Fibroblast of lung (primary cell): Measurements from ENCODE around the gene ZNF532. TPM values are rescaled to one million over a fixed set of nuclear protein-coding genes. Genes with fewer than 3 reads are reported as not detected.

Source experiments
- DNase-seq, 2 donors: peaks; one replicate each; pipeline versions ENCODE4 v3.0.0 to v3.0.0-alpha.2; 2010; ENCODE audit warnings: low read depth in 2 of 2
- H2AFZ ChIP-seq: 2 replicates; pipeline ENCODE4 v1.5.1; 2012; ENCODE audit warnings: low read length, control low read depth, inconsistent platforms
- H3K27ac ChIP-seq: 2 replicates; pipeline ENCODE4 v1.5.1; 2011; ENCODE audit warnings: low read length, control low read depth; ENCODE audit not compliant: insufficient read depth
- H3K27me3 ChIP-seq: 2 replicates; pipeline ENCODE4 v1.5.1; 2011; ENCODE audit warnings: mild to moderate bottlenecking, low read length; ENCODE audit not compliant: control insufficient read depth, insufficient read depth
- H3K36me3 ChIP-seq: 2 replicates; pipeline ENCODE4 v1.5.1; 2011; ENCODE audit warnings: low read length; ENCODE audit not compliant: control insufficient read depth, insufficient read depth
- H3K4me1 ChIP-seq: 2 replicates; pipeline ENCODE4 v1.5.1; 2011; ENCODE audit warnings: low read length; ENCODE audit not compliant: control insufficient read depth, insufficient read depth; ENCODE audit errors: extremely low read depth
- H3K4me2 ChIP-seq: 2 replicates; pipeline ENCODE4 v1.5.1; 2011; ENCODE audit warnings: low read length, control low read depth; ENCODE audit not compliant: insufficient read depth; ENCODE audit errors: extremely low read depth
- H3K4me3 ChIP-seq, 4 experiments: fragments of 200-600 bp in 1 of 4; sonication (generic) in 1 of 4; replicated peaks in 1 of 4; 2 replicates each; pipeline ENCODE4 v1.5.1; 2011 to 2016; ENCODE audit warnings: low read length in 4 of 4, low read depth in 3 of 4, mild to moderate bottlenecking in 3 of 4, control low read depth in 2 of 4, inconsistent platforms in 1 of 4, mixed read lengths in 1 of 4; ENCODE audit not compliant: insufficient read depth in 1 of 4; ENCODE audit errors: control extremely low read depth in 1 of 4
- H3K79me2 ChIP-seq: 2 replicates; pipeline ENCODE4 v1.5.1; 2012; ENCODE audit warnings: mild to moderate bottlenecking, low read length, inconsistent platforms; ENCODE audit not compliant: control insufficient read depth, insufficient read depth
- H3K9ac ChIP-seq: 2 replicates; pipeline ENCODE4 v1.5.1; 2011; ENCODE audit warnings: mild to moderate bottlenecking, low read length, control low read depth; ENCODE audit not compliant: insufficient read depth
- H3K9me3 ChIP-seq: 2 replicates; pipeline ENCODE4 v1.5.1; 2012; ENCODE audit warnings: low read depth, low read length; ENCODE audit not compliant: control insufficient read depth, insufficient read depth
- H4K20me1 ChIP-seq: 2 replicates; pipeline ENCODE4 v1.5.1; 2011; ENCODE audit warnings: low read length; ENCODE audit not compliant: control insufficient read depth, insufficient read depth; ENCODE audit errors: extremely low read depth
- CTCF ChIP-seq, 2 donors: IDR thresholded peaks in 1 of 2; conservative IDR thresholded peaks in 1 of 2; 1 replicate in 1 of 2; 2 replicates in 1 of 2; pipeline ENCODE4 v1.5.1; 2011 to 2012; ENCODE audit warnings: low read length in 2 of 2, control low read depth in 1 of 2, inconsistent platforms in 1 of 2, low read depth in 1 of 2, mild to moderate bottlenecking in 1 of 2
- EZH2 ChIP-seq: IDR thresholded peaks from 2 replicates; pipeline ENCODE4 v1.5.1; 2012; ENCODE audit warnings: low read length, control low read depth, mild to moderate bottlenecking; ENCODE audit errors: missing control alignments
- polyA plus RNA-seq, 2 donors: library from polyadenylated mRNA; depleted of rRNA in 1 of 2; stranded (reverse) in 1 of 2; unstranded in 1 of 2; fragments of >200 nt; gene quantifications; 2 replicates each; pipeline ENCODE4 v1.2.1, GENCODE V29; 2011 to 2012; ENCODE audit warnings: missing spikeins in 1 of 2
- total RNA-seq: library from RNA; depleted of rRNA; stranded (reverse); fragments of >200 nt; gene quantifications from 2 replicates; pipeline ENCODE4 v1.2.1, GENCODE V29; 2014

The ZNF532 gene
- total and polyA plus RNA-seq, 2 donors (not counting 1 experiment from before 2014, with no cell fraction given): 57.3 to 64.6 TPM

DNA sequence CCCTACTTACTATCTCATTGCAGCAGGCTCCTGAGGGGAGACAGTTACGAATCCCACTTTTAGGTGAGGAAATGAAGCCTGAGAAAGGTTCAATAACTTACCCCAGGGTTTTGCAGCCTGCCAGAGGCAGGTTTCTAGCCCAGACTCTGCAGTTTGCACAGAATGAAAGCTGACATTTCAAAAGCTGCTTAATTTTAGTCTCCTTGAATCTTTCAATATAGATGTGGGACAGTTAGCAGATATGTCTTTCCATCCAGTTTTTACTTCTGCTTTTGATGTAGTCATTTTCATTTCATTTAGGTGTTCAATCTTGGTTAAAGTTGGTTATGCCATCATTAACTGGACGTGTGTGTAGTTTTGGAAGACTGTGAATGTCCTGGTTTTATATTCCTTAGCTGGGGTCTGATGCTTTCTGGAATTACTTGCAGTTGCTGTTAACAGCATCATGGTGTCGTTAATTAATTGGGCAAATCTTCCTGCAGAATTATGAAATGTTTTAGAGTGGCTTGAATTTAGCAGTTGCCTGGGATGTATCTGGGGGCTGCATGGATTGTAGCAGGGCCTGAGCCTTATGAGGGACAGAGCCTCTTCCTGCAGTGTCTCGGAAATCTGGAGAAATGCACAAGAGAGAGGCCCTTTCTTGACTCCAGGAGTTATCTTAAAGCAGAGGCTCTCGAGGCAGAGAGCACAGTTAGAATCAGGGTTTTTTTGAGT, 100.8 kb downstream of the ZNF532 start:
- Histone ChIP-seq H3K4me2 (no peak overlapping the region), H3K4me3 (no peak overlapping the region), H4K20me1 (no peaks in the 10 kb centered on the region), H3K9me3 (no peaks in the 10 kb centered on the region), H3K36me3 (no peaks in the 10 kb centered on the region), H3K4me1 (no peaks in the 10 kb centered on the region), H3K9ac (no peak overlapping the region), H3K27ac (no peak overlapping the region), H3K79me2 (no peaks in the 10 kb centered on the region), H3K27me3 (no peaks in the 10 kb centered on the region), H2AFZ (no peak overlapping the region)
- DNase-seq: no peak
- TF ChIP-seq CTCF (conservative IDR thresholded peaks at IDR 0.05 in 1 of 2, IDR thresholded peaks at IDR 0.05 in 1 of 2; ENCODE audit: low read depth in 1 of 2, low read length in 2 of 2): no peak
- TF ChIP-seq EZH2: no peak

- Histone ChIP-seq H3K36me3 (no peaks in the 10 kb centered on the region), H3K4me3 (no peak overlapping the region), H2AFZ (no peak overlapping the region), H3K4me1 (no peaks in the 10 kb centered on the region), H3K27me3 (no peaks in the 10 kb centered on the region), H3K9me3 (no peaks in the 10 kb centered on the region), H3K4me2 (no peak overlapping the region), H3K27ac (no peak overlapping the region), H3K79me2 (no peaks in the 10 kb centered on the region), H4K20me1 (no peaks in the 10 kb centered on the region), H3K9ac (no peak overlapping the region)
- no peak for TF ChIP-seq CTCF (conservative IDR thresholded peaks at IDR 0.05 in 1 of 2, IDR thresholded peaks at IDR 0.05 in 1 of 2; ENCODE audit: low read depth in 1 of 2, low read length in 2 of 2)
- no peak for TF ChIP-seq EZH2
- no peak for DNase-seq
These were observed 101.5 kb downstream of the ZNF532 start for GRCh38 chr18:58966005-58966677.

DNA sequence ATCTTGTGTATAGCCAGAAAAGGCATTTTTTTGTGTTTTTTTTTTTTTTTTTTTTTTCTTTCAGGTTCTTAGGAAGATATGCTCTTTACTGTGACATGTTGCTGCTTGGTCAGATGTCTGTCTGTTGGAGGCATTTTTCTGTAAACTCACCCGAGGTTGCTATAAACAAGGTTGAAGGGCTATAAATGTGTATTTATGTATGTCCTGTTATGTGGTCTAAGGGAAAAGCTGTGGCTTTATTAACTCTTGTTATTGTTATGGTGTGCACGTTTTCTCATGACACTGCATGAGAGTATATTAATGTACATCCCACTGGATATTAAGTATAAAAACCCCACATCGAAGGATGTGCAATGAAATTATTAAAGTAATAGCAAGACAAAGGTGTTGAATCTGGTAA, 102.0 kb downstream of the ZNF532 start:
- H3K4me2 ChIP-seq: no peak overlapping the region
- TF ChIP-seq EZH2 (no peak), CTCF (conservative IDR thresholded peaks at IDR 0.05 in 1 of 2, IDR thresholded peaks at IDR 0.05 in 1 of 2; ENCODE audit: low read depth in 1 of 2, low read length in 2 of 2) (no peak)

More for the DNA sequence above, 102.0 kb downstream of the ZNF532 start:
- H4K20me1 ChIP-seq: no peaks in the 10 kb centered on the region
- no peaks in the 10 kb centered on the region for H3K79me2 ChIP-seq
- H2AFZ ChIP-seq: no peak overlapping the region
- H3K27ac ChIP-seq: no peak overlapping the region
- H3K27me3 ChIP-seq: no peaks in the 10 kb centered on the region
- H3K9ac ChIP-seq: no peak overlapping the region
- DNase-seq: no peak
- no peaks in the 10 kb centered on the region for H3K9me3 ChIP-seq
- H3K4me1 ChIP-seq: no peaks in the 10 kb centered on the region
- H3K4me3 ChIP-seq: no peak overlapping the region
- no peaks in the 10 kb centered on the region for H3K36me3 ChIP-seq
